Lower lobe of right lung (tissue), 2 donors: ENCODE data around the gene KCNG1. TPM values are rescaled to one million over a fixed set of nuclear protein-coding genes. Genes with fewer than 3 reads are reported as not detected.
A peak's percentile ranks its signal among the peaks of the same experiment; 100 is the strongest.

Experiments
- ATAC-seq, 2 donors: fragments of 200-7000 bp; cut with Tn5 transposase; one replicate each; pipeline ENCODE4 v1.9.1; 2020 to 2022; ENCODE audit warnings: mild to moderate bottlenecking in 2 of 2, moderate library complexity in 2 of 2
- DNase-seq: peaks from one replicate; pipeline ENCODE4 v3.0.0-alpha.2; 2020
- H3K27ac ChIP-seq: fragments of 200-600 bp; one replicate; pipeline ENCODE4 v1.8.0; 2022
- H3K27me3 ChIP-seq: fragments of 200-600 bp; one replicate; pipeline ENCODE4 v1.8.0; 2022; ENCODE audit warnings: low read depth
- H3K36me3 ChIP-seq: fragments of 200-600 bp; one replicate; pipeline ENCODE4 v1.8.0; 2022; ENCODE audit warnings: mild to moderate bottlenecking
- H3K4me1 ChIP-seq: fragments of 200-600 bp; one replicate; pipeline ENCODE4 v1.8.0; 2022
- H3K4me3 ChIP-seq: fragments of 200-600 bp; one replicate; pipeline ENCODE4 v1.8.0; 2022; ENCODE audit warnings: mild to moderate bottlenecking
- H3K9me3 ChIP-seq: fragments of 200-600 bp; one replicate; pipeline ENCODE4 v1.8.0; 2022
- intact Hi-C: fragments of 100-400 bp; cut with DNase I; formaldehyde crosslinking; loops from one replicate; pipeline ENCODE4 v1.11.0; 2022
- total RNA-seq: library from RNA; stranded (reverse); fragmentation: NEBNext Ultra II Directional; extraction: Animal tissue kit (Norgen Biotek cat#: 25700); gene quantifications from one replicate; pipeline ENCODE4 v1.2.1, GENCODE V29; 2021
- TF ChIP-seq, protein P1 (sequence below): fragments of 200-600 bp; IDR thresholded peaks from one replicate; pipeline ENCODE4 v1.8.0; 2022; ENCODE audit warnings: antibody characterized with exemption, mild to moderate bottlenecking
- donor health status: DM: no; HTN: yes; CAD: no; lungs with severe emphysema.

KCNG1 gene
- total RNA-seq, 1 donor from 2014 or later: not detected

DNA sequence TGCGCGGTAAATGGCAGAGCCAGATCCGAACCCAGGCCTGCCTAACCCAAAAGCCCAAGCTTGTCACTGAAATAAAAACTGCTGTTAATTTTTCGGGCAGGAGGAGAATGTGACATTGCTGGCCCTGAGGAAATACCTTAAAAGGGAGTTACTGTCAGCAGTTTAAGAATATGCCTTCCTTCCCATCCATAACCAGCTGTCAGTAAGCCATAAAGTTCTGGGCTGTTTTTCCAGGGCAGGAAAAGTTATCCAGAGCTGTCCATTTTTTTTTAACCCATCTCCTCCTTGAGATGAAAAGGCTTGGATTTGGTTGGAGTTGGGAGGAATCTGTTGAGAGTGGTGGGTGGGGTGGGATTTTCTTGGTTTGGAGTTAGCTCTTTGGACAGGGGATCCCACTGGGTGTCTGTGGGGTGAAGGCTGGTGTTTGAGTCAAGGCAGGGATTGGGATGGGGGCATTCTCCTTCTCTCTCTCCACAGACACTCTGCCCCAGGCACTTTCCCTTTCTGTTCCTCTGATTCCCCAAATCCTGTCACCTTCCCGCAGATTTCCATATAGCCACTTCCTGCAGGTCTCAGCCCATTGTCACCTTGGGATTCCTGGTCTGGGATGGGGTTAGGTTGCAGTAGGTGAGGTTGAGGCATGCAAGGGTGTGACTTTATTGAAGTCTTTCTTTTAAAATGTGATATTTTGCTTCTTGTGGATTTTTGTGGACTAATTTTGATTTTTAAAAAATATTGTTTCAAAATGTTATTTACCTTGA lies 4.3 kb upstream of the KCNG1 start:
- DNase-seq (no peak), ATAC-seq (no peak)
- Histone ChIP-seq H3K36me3 (no peaks in the 10 kb centered on the region), H3K9me3 (no peaks in the 10 kb centered on the region), H3K4me1 (peaks cover 15% of the 10 kb centered on the region), H3K27ac (no peak overlapping the region), H3K4me3 (no peak overlapping the region), H3K27me3 (peaks cover 64% of the 10 kb centered on the region)
- TF ChIP-seq, protein P1, sequence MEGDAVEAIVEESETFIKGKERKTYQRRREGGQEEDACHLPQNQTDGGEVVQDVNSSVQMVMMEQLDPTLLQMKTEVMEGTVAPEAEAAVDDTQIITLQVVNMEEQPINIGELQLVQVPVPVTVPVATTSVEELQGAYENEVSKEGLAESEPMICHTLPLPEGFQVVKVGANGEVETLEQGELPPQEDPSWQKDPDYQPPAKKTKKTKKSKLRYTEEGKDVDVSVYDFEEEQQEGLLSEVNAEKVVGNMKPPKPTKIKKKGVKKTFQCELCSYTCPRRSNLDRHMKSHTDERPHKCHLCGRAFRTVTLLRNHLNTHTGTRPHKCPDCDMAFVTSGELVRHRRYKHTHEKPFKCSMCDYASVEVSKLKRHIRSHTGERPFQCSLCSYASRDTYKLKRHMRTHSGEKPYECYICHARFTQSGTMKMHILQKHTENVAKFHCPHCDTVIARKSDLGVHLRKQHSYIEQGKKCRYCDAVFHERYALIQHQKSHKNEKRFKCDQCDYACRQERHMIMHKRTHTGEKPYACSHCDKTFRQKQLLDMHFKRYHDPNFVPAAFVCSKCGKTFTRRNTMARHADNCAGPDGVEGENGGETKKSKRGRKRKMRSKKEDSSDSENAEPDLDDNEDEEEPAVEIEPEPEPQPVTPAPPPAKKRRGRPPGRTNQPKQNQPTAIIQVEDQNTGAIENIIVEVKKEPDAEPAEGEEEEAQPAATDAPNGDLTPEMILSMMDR: no peak
- intact Hi-C loops: no loop called here

DNA sequence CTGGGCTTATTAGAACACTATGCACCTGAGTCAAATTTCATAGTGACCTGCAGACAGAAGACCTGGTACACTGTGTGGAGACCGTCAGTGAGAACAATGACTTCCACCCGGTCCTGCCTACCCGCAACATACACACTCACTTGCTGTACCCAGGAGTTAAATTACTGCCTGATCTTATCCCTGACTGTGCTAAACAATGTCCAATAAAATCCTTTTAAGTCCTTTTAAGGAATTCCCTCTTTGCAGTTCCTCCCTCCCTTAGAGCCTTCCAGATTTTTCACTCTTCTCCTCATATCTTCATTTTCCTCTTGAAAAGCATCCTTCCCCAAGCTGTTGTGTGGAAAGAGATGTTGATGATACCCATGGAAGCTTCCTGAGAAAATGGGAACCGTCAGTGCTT lies 3.4 kb upstream of the KCNG1 start:
- no peak for DNase-seq
- TF ChIP-seq, protein P1: no peak
- Histone ChIP-seq H3K36me3 (no peaks in the 10 kb centered on the region), H3K27me3 (peaks cover 73% of the 10 kb centered on the region), H3K9me3 (no peaks in the 10 kb centered on the region), H3K27ac (no peak overlapping the region), H3K4me1 (peaks cover 15% of the 10 kb centered on the region), H3K4me3 (no peak overlapping the region)
- ATAC-seq: no peak
- intact Hi-C loops: no loop called here

GRCh38 chr20:51024761-51025160 lies 1.9 kb upstream of the KCNG1 start:
- ATAC-seq (no peak), DNase-seq (no peak)
- H3K27ac ChIP-seq: no peak overlapping the region
- intact Hi-C loops: no loop called here
- peaks cover 84% of the 10 kb centered on the region for H3K27me3 ChIP-seq
- TF ChIP-seq, protein P1: no peak
- H3K36me3 ChIP-seq: no peaks in the 10 kb centered on the region
- no peaks in the 10 kb centered on the region for H3K9me3 ChIP-seq
- H3K4me1 ChIP-seq: peaks cover 15% of the 10 kb centered on the region
- H3K4me3 ChIP-seq: no peak overlapping the region

- Histone ChIP-seq H3K9me3 (no peaks in the 10 kb centered on the region), H3K4me3 (peak overlapping the region; percentile 48), H3K36me3 (no peaks in the 10 kb centered on the region), H3K27ac (no peak overlapping the region), H3K27me3 (peaks cover 76% of the 10 kb centered on the region), H3K4me1 (peaks cover 15% of the 10 kb centered on the region)
- TF ChIP-seq, protein P1: no peak
- DNase-seq (no peak), ATAC-seq (no peak)
- intact Hi-C loops: no loop called here
These were observed 779 bp upstream of the KCNG1 start for GRCh38 chr20:51023617-51024155.

DNA sequence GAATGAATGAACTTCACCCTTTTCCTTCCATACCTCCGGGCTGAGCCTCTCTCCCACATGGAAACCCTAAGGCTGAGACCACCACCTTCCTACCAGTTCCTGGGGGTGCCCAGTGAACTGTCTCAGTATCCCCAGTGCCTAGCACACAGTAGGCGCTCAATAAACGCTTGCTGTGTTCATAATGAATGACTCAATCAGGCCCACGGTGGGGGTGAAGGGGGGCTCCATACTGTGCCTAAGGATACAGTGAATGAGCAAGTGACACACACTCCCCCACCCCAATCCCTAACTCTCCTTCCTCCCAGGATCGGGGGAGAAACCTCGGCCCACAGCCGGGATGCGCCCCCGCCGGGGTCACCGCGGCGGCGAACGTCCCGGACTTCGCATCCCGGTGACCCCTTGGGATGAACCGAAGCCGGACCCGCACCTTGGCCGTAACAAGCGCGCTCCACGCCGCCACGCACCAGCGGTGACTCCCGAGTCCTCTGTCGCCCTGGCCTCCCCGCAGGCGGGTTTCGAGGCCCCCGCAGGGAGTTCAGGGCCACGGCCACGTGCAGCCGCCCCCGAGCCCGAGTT lies 592 bp downstream of the KCNG1 start:
- Histone ChIP-seq H3K36me3 (no peaks in the 10 kb centered on the region), H3K27ac (no peak overlapping the region), H3K27me3 (peaks cover 73% of the 10 kb centered on the region), H3K4me3 (peak overlapping the region; percentile 48), H3K4me1 (peaks cover 15% of the 10 kb centered on the region), H3K9me3 (no peaks in the 10 kb centered on the region)
- intact Hi-C loops: no loop called here
- TF ChIP-seq, protein P1: no peak
- peak in 1 of 2 donors; percentile 6 for ATAC-seq
- DNase-seq: no peak
